NCI-H446 (cell line): ENCODE measurements around the gene PLXND1.
"Not testable (repeated sequence)": the region's sequence is repeated elsewhere in the genome, so short reads cannot be mapped to it uniquely, and the experiment has no call there.

ENCODE experiments used
- DNase-seq, 2 experiments: peaks; one replicate each; lab custom pipeline; 2025; lab: John Stamatoyannopoulos, UW

PLXND1 gene

DNA sequence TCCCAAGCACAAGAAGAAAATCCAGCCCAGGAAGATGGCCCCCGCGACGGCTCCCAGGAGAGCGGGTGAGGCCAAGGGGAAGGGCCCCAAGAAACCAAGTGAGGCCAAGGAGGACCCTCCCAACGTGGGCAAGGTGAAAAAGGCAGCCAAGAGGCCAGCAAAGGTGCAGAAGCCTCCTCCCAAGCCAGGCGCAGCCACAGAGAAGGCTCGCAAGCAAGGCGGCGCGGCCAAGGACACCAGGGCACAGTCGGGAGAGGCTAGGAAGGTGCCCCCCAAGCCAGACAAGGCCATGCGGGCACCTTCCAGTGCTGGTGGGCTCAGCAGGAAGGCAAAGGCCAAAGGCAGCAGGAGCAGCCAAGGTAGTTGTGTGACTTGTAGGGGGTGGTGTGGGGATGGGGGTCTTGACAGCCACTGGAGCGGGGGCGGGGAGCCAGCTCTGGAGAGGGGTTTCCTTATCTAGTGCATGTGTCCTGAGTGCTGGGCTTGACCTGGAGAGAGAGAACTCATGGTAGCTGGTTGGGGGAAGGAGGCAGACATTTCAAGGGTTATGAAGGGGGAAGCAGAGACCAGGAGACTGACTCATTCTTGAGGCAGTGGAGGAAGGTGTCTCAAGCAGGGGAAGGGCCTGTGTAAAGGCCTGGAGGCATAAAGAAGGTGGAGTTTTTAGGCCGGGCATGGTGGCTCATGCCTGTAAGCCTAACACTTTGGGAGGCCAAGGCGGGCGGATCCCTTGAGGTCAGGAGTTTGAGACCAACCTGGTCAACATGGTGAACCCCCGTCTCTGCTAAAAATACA lies 57.3 kb downstream of the PLXND1 start:
- DNase-seq = no peak

GRCh38 chr3:129548104-129548965 lies 58.1 kb downstream of the PLXND1 start:
- DNase-seq = no peak

DNA sequence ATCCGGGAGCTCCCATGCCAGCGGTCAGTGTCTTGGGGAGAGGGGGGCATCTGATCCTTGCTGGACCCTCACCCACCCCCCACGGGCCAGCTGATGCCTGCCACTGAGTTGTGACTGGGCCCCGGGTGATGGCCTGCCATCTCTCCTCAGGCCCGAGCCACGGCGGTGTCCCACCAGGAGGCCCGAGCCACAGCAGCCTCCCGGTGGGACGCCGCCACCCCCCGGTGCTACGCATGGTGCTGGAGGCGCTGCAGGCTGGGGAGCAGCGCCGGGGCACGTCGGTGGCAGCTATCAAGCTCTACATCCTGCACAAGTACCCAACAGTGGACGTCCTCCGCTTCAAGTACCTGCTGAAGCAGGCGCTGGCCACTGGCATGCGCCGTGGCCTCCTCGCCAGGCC lies 59.2 kb downstream of the PLXND1 start:
- no peak for DNase-seq

DNA sequence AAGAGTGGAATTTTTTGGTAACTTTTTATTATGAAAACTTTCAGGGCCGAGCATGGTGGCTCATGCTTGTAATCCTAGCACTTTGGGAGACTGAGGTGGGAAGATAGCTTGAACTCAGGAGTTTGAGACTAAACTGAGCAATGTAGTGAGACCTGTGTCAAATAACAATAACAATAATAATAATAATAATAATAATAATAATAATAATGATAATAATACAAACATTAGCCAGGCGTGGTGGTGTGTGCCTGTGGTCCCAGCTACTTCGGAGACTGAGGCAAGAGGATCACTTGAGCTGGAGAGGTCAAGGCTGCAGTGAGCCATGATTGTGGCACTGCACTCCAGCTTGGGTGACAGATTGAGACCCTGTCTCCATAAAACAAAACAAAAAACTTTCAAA lies 60.5 kb downstream of the PLXND1 start:
- not testable (repeated sequence) for DNase-seq

- no peak for DNase-seq
Measured at GRCh38 chr3:129543999-129544398, 62.5 kb downstream of the PLXND1 start.

DNA sequence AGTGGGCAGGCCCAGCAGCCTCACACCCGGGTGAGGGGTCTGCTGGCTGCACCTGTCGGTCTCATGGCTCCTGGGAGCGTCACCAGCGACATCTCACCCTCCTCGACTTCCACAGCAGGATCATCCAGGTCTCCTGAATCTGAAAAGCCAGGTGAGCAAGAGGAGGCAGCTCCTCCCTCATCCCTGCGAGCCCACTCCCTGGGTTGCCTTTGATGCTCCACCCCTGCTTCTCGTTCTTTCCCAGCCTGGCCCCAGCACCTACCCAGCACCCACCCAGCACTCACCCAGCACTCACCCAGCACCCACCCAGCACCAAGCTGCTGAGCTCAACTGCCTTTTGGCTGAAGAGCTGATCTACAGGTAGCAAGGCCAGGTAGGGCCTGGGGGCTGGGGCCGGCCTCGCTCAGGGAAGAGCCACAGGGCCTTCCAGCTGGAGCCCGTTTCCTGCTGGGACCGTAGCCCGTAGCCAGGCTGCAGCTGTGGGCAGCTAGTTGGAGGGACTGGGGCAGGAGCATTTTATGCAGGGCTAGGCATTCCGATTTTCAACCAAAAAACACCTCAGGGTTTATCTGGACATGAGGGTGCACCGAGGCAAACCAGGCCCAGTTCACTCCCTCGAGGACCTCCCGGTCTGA lies 63.2 kb downstream of the PLXND1 start, which contains the start of gene H1-8:
H1-8 (plus strand) TSS at position 20 of the 635 bp plus-strand sequence; CDS start at position 64, 44 bp downstream.
- no peak for DNase-seq

DNA sequence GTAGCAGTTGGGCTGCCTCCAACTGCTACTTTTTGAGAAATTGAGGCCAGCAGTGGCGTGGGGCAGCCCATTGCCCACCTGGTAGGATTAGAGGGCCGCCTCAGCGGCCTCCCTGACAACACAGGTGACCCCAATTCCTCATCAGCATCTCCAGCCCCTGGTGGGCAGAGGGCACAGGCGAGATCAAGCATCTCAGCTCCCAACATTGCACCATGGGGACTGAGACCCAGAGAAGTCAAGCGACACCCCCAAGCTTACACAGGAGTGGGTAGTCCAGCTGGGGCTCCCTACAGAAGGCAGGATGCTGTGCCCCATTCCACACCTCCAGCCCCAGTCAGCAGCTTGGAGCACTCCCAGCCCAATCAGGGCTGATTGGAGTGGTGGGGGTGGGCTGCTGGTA lies 63.7 kb downstream of the PLXND1 start:
- DNase-seq = no peak

DNA sequence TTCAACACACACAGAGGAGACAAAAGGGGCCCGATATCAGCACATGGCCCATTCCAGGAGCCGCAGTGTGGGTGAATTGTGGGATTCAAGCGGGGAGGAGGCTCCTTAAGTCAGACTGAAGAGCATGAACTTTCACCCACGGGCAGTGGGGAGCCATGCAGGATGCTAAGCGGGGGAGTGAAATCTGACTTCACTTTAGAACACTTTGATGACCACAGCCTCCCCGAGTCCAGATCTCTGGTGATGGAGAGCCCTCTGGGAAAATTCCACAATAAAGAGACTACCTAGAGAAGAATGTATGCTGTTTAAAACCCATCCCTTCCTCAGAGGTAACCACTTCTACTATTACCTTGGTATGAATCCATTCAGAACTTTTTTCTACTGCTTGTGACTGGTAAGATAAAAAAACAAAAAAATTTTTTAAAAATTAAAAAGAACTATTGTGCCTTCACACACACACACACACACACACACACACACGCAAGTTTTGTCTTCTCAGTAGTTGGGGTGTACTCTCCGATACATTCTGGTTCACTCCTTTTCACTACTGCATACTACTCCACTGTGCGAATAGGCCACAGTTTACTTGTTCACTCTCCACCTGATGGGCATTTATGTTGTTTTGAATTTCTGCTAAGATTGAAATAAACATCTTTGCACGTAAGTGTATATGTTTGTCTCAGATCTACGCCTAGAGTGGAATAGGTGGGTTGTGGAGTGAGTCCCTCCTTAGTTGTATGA lies 65.5 kb downstream of the PLXND1 start:
- DNase-seq = no peak

DNA sequence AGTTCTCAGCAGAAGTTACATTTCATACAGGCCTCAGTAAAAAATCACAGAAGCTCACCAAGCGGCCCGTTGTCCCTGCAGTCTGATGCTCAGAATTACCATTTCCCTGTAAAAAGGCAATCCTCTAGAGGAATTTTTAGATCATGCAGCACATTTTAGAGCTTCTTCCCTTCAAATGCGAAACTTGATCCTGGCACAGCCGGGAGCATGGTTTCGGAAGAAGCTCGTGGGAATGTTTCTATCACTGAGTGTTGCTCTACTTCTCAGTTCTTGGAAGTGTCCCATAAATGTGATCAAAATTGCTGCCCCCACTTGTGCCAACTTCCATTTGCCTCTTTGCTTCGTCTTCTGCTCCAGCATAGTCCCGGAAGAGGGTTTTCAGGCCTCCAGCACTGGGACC lies 67.3 kb downstream of the PLXND1 start:
- no peak for DNase-seq

GRCh38 chr3:129536804-129537203 lies 69.7 kb downstream of the PLXND1 start:
- DNase-seq = no peak

GRCh38 chr3:129536374-129536667 lies 70.2 kb downstream of the PLXND1 start:
- no peak for DNase-seq

DNA sequence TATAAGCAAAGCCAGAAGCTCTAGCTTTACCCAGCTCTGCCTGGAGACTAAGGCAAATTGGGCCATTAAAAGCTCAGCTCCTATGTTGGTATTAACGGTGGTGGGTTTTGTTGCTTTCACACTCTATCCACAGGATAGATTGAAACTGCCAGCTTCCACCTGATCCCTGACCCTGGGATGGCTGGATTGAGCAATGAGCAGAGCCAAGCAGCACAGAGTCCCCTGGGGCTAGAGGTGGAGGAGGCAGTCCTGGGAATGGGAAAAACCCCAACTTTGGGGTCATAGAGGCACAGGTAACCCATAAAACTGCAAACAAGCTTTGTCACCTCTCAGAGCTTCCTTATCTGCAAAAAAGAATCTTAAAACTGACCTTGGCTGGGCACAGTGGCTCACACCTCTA lies 71.4 kb downstream of the PLXND1 start:
- DNase-seq = no peak

- no peak for DNase-seq
Measured at GRCh38 chr3:129534428-129535027, 71.9 kb downstream of the PLXND1 start.

GRCh38 chr3:129533406-129533805 lies 73.1 kb downstream of the PLXND1 start:
- DNase-seq = no peak

DNA sequence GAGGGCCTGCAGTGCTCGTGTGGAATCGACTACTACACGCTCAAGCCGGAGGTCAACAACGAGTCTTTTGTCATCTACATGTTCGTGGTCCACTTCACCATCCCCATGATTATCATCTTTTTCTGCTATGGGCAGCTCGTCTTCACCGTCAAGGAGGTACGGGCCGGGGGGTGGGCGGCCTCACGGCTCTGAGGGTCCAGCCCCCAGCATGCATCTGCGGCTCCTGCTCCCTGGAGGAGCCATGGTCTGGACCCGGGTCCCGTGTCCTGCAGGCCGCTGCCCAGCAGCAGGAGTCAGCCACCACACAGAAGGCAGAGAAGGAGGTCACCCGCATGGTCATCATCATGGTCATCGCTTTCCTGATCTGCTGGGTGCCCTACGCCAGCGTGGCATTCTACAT lies 74.2 kb downstream of the PLXND1 start:
- DNase-seq = no peak

- DNase-seq = no peak
Measured at GRCh38 chr3:129531699-129532098, 74.8 kb downstream of the PLXND1 start.

DNA sequence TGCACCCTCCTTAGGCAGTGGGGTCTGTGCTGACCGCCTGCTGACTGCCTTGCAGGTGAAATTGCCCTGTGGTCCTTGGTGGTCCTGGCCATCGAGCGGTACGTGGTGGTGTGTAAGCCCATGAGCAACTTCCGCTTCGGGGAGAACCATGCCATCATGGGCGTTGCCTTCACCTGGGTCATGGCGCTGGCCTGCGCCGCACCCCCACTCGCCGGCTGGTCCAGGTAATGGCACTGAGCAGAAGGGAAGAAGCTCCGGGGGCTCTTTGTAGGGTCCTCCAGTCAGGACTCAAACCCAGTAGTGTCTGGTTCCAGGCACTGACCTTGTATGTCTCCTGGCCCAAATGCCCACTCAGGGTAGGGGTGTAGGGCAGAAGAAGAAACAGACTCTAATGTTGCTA lies 75.7 kb downstream of the PLXND1 start:
- no peak for DNase-seq

- no peak for DNase-seq
Measured at GRCh38 chr3:129530251-129530791, 76.2 kb downstream of the PLXND1 start.

GRCh38 chr3:129529436-129530210 lies 76.9 kb downstream of the PLXND1 start:
- DNase-seq = no peak

DNA sequence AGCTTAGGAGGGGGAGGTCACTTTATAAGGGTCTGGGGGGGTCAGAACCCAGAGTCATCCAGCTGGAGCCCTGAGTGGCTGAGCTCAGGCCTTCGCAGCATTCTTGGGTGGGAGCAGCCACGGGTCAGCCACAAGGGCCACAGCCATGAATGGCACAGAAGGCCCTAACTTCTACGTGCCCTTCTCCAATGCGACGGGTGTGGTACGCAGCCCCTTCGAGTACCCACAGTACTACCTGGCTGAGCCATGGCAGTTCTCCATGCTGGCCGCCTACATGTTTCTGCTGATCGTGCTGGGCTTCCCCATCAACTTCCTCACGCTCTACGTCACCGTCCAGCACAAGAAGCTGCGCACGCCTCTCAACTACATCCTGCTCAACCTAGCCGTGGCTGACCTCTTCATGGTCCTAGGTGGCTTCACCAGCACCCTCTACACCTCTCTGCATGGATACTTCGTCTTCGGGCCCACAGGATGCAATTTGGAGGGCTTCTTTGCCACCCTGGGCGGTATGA lies 77.8 kb downstream of the PLXND1 start, which contains the start of gene RHO:
RHO (plus strand) TSS at position 51 of the 512 bp plus-strand sequence; CDS start at position 146, 95 bp downstream.
- no peak for DNase-seq
